C4-2B (cell line): ENCODE data around the gene LDLRAD3.

Source experiments
- H3K27ac ChIP-seq: fragments of 450-650 bp; 2 replicates; pipeline ENCODE4 v1.5.1; 2017
- ZFX ChIP-seq: fragments of 450-650 bp; IDR thresholded peaks from 2 replicates; pipeline ENCODE4 v1.6.1; 2017
- TF ChIP-seq, protein P1 (sequence below): fragments of 450-650 bp; conservative IDR thresholded peaks from 2 replicates; pipeline ENCODE4 v1.5.1; 2017; ENCODE audit warnings: mild to moderate bottlenecking

Gene LDLRAD3

DNA sequence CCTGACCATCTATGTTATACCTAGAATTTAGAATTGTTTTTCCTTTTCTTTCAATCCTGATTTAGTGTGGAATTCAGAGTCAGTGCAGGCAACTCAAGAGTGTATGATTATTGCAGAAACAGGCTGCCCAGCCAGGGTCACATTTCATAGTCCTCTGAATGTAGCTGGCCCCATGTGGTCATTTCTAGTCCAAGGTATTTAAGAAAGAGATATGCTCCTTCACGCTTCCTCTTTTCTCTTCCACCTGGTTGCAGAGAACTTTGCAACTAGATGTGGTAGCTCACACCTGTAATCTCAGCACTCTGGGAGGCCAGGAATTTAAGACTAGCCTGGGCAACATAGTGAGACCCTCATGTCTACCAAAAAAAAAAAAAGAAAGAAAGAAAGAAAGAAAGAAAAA, 27.6 kb upstream of the LDLRAD3 start:
- no peak for TF ChIP-seq ZFX
- TF ChIP-seq, protein P1, sequence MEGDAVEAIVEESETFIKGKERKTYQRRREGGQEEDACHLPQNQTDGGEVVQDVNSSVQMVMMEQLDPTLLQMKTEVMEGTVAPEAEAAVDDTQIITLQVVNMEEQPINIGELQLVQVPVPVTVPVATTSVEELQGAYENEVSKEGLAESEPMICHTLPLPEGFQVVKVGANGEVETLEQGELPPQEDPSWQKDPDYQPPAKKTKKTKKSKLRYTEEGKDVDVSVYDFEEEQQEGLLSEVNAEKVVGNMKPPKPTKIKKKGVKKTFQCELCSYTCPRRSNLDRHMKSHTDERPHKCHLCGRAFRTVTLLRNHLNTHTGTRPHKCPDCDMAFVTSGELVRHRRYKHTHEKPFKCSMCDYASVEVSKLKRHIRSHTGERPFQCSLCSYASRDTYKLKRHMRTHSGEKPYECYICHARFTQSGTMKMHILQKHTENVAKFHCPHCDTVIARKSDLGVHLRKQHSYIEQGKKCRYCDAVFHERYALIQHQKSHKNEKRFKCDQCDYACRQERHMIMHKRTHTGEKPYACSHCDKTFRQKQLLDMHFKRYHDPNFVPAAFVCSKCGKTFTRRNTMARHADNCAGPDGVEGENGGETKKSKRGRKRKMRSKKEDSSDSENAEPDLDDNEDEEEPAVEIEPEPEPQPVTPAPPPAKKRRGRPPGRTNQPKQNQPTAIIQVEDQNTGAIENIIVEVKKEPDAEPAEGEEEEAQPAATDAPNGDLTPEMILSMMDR, result no peak
- H3K27ac ChIP-seq, result no peak overlapping the region

GRCh38 chr11:35917676-35918075, 26.2 kb upstream of the LDLRAD3 start:
- TF ChIP-seq ZFX, result no peak
- no peak overlapping the region for H3K27ac ChIP-seq

- H3K27ac ChIP-seq, result no peak overlapping the region
- TF ChIP-seq, protein P1, result no peak
- no peak for TF ChIP-seq ZFX
Observed at GRCh38 chr11:35918716-35919115, 25.1 kb upstream of the LDLRAD3 start.

GRCh38 chr11:35919244-35919643, 24.6 kb upstream of the LDLRAD3 start:
- TF ChIP-seq, protein P1, result no peak
- no peak for TF ChIP-seq ZFX
- H3K27ac ChIP-seq, result no peak overlapping the region

DNA sequence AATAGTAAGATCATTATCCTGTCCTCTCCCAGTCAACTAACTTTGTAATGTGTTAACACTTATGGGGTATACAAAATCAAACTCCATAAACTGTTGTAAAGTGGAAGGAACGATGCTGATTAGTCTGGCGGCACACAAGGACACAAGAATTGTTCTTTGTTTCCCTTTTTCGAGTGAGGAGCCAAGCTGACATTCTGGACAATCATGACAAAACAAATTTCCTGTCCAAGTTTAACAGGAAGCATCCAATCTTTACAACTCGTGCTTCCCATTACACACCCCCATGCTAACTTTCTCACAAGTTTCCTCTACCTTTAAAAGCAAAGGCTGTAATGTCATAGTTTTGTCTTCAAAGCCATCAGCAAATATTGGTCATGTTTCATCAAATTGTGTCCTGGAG, 20.4 kb upstream of the LDLRAD3 start:
- no peak for TF ChIP-seq ZFX
- TF ChIP-seq, protein P1, result no peak
- H3K27ac ChIP-seq, result no peak overlapping the region

GRCh38 chr11:35924811-35925210, 19.1 kb upstream of the LDLRAD3 start:
- H3K27ac ChIP-seq, result no peak overlapping the region
- TF ChIP-seq, protein P1, result no peak

DNA sequence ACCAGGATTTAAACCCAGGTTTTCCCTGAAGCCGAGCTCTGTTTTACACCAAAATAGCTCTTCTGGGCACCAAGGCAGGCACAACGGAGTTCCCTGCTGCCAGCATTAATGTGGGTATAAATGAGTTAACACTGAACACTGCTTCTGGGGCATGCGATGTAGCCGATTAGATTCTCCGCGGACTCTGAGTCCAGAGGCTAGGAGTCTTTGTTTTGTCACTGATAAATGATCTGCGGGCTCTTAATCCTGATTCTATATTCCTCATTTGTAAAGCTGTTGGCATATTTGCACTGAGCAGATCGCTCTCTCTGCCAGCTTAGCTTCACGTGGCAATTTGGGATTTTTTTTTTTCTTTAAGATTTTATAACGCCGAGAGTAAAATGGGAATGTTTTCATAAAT, 16.8 kb upstream of the LDLRAD3 start:
- H3K27ac ChIP-seq, result no peak overlapping the region
- TF ChIP-seq, protein P1, result no peak
- TF ChIP-seq ZFX, result no peak

DNA sequence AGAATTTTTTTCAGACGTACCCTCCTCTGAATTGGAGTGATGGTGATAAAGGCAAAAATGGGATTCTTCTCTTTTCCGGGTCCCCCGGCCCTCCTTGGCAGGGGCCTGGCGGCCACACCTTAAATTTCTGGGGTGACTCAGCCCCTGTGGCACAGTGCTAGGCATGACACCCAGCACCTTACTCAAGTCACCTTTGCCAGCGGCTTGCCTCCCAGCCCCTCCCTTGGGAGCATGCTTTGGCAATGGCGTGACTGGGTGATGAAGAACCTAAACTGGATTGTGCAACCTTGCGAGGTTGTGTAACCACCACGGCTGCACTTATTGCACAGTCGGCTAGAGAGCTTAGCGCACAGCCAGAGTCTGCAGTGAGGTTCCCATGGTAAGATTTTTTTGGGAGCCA, 16.2 kb upstream of the LDLRAD3 start:
- TF ChIP-seq ZFX, result no peak
- TF ChIP-seq, protein P1, result no peak
- H3K27ac ChIP-seq, result no peak overlapping the region
